VCaP (cell line): ENCODE measurements around the gene KLHL29.

ENCODE experiments used
- H3K27ac ChIP-seq: fragments of 450-650 bp; 2 replicates; pipeline ENCODE4 v1.5.1; 2017
- TF ChIP-seq, protein P1 (sequence below): fragments of 450-650 bp; conservative IDR thresholded peaks from 2 replicates; pipeline ENCODE4 v1.5.1; 2017; ENCODE audit warnings: mild to moderate bottlenecking, moderate library complexity

The KLHL29 gene

DNA sequence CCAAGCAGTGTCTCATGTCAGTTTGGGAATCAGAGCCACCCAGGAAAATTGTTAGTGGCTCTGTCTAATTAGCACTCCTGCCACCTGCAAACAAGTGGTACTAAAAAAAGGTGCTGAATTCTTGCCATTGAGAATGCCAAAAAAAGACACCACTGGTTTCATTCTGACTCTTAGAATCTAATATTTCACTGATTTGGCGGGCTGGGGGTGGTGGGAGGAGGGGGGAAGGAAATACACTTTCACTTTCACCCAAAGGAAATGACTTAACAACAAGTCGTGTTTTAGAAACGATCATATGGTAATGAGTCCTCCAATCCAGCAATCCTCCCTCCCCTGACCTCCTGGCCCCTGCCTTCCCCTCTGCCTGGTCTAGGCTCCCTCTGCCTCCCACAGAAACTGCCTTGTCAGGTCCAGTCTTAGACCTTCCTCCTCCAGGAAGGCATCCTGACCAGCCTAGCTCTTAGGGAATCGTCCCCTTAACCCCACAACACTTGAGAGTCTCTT, 4.4 kb upstream of the KLHL29 start:
- TF ChIP-seq, protein P1, sequence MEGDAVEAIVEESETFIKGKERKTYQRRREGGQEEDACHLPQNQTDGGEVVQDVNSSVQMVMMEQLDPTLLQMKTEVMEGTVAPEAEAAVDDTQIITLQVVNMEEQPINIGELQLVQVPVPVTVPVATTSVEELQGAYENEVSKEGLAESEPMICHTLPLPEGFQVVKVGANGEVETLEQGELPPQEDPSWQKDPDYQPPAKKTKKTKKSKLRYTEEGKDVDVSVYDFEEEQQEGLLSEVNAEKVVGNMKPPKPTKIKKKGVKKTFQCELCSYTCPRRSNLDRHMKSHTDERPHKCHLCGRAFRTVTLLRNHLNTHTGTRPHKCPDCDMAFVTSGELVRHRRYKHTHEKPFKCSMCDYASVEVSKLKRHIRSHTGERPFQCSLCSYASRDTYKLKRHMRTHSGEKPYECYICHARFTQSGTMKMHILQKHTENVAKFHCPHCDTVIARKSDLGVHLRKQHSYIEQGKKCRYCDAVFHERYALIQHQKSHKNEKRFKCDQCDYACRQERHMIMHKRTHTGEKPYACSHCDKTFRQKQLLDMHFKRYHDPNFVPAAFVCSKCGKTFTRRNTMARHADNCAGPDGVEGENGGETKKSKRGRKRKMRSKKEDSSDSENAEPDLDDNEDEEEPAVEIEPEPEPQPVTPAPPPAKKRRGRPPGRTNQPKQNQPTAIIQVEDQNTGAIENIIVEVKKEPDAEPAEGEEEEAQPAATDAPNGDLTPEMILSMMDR = no peak
- no peak overlapping the region for H3K27ac ChIP-seq

DNA sequence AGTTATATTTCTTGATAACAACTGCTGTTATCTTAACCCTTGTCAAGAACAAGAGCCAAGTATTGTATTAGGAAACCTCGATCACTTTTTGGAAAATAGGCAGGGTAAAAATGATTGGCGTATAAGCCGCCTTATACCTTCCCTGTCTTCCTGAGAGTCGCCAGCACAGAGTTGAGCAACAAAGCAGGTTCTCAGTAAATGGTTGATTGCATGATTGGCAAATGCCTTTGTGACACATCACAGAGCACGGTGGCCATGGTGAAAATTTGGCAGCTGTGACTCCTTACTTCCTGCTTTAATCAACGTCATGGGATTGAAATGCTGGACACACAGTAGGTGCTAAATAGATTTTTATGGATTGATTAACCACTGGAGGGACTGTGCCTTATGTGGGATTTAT, 3.9 kb upstream of the KLHL29 start:
- TF ChIP-seq, protein P1 = no peak
- no peak overlapping the region for H3K27ac ChIP-seq

- no peak overlapping the region for H3K27ac ChIP-seq
- TF ChIP-seq, protein P1 = no peak
Measured at GRCh38 chr2:23381485-23381884, 3.5 kb upstream of the KLHL29 start.

GRCh38 chr2:23383100-23383499, 1.9 kb upstream of the KLHL29 start:
- TF ChIP-seq, protein P1 = no peak

DNA sequence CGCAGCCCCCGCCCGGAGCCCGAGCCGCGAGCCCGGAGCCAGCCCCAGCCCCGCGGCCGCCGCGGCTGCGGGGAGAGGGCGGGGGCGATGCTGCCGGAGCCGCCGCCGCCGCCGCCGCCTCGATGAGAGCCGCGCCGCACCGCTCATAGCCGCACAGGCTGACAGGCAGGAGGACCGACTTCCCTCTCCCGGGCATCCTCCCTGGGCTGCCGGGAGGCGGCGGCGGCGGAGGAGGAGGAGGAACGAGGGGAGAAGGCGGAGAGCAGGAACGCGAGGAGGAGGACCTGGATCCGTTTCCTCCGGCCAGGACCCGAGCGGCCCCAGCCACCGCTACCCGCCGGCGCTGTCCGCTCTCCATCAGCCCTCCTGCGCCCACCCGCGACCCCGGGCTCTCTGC, 370 bp downstream of the KLHL29 start:
- peak overlapping the region; percentile 67 for H3K27ac ChIP-seq

More at GRCh38 chr2:23383100-23383499, 1.9 kb upstream of the KLHL29 start:
- H3K27ac ChIP-seq = no peak overlapping the region

DNA sequence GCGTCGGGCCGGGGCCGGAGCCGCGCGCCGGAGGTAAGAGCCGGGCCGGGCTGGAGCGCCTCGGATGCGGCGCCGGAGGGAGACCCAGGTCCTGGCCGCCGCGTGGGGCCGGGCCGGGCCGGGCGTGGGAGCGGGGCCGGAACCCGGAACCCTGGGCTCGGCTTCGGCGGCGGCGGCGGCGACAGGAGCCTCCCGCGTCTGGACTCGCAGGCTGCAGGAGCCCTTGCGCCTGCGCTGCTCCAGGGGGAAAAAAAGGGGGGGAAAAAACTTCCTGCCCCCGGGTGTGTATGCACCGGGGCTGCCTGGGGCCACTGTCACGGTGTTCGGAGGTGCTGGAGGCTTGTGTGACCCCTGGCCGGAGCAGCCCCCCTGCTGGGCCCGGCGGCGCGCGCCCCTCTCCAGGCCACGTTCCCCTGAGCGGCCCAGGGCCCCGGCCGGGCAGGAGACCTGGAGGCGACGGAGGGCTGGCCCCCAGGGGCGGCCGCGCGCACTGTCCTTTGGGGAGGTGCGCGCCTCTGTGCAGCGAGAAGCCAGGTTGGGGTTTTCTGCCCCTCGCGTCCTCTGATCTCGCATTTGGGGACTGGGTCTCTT, 864 bp downstream of the KLHL29 start:
- TF ChIP-seq, protein P1 = no peak
- H3K27ac ChIP-seq = peak overlapping the region; percentile 67

More for the DNA sequence above, 370 bp downstream of the KLHL29 start:
- TF ChIP-seq, protein P1 = 0 out of 2 replicates have a peak, but pooled peaks have one; percentile 6

GRCh38 chr2:23386339-23387220, 1.6 kb downstream of the KLHL29 start:
- peak overlapping the region; percentile 67; the same call in 1 of the 2 replicates for H3K27ac ChIP-seq
- TF ChIP-seq, protein P1 = no peak
